Measurements from ENCODE around the gene LINC00237.

LINC00237 gene

GRCh38 chr20:21106171-21107017 is at the start of gene LINC00237:
Gene LINC00237, minus strand, starts transcription at chr20:21106358.
- no peak for TF ChIP-seq CTCF (IDR thresholded peaks at IDR 0.05; ENCODE audit: insufficient read depth, low read depth, low read length, missing control alignments)
- no peak for DNase-seq (ENCODE audit: low read depth)
- no peak within 1 kb of the TSS for H3K4me3 ChIP-seq (ENCODE audit: low read depth, low read length)

- no peak for TF ChIP-seq CTCF (IDR thresholded peaks at IDR 0.05; ENCODE audit: insufficient read depth, low read depth, low read length, missing control alignments)
- no peak overlapping the region for H3K4me3 ChIP-seq (ENCODE audit: low read depth, low read length)
- no peak for DNase-seq (ENCODE audit: low read depth)
Observed at GRCh38 chr20:21155268-21155667, 49.1 kb upstream of the LINC00237 start.

GRCh38 chr20:21154692-21155091 is 48.5 kb upstream of the LINC00237 start:
- DNase-seq (ENCODE audit: low read depth), result no peak
- TF ChIP-seq CTCF (IDR thresholded peaks at IDR 0.05; ENCODE audit: insufficient read depth, low read depth, low read length, missing control alignments), result no peak
- no peak overlapping the region for H3K4me3 ChIP-seq (ENCODE audit: low read depth, low read length)

GRCh38 chr20:21151791-21152190 is 45.6 kb upstream of the LINC00237 start:
- no peak overlapping the region for H3K4me3 ChIP-seq (ENCODE audit: low read depth, low read length)
- DNase-seq (ENCODE audit: low read depth), result no peak
- no peak for TF ChIP-seq CTCF (IDR thresholded peaks at IDR 0.05; ENCODE audit: insufficient read depth, low read depth, low read length, missing control alignments)

GRCh38 chr20:21149344-21149743 is 43.2 kb upstream of the LINC00237 start:
- no peak for TF ChIP-seq CTCF (IDR thresholded peaks at IDR 0.05; ENCODE audit: insufficient read depth, low read depth, low read length, missing control alignments)
- no peak overlapping the region for H3K4me3 ChIP-seq (ENCODE audit: low read depth, low read length)
- no peak for DNase-seq (ENCODE audit: low read depth)

- no peak for DNase-seq (ENCODE audit: low read depth)
- H3K4me3 ChIP-seq (ENCODE audit: low read depth, low read length), result no peak overlapping the region
- TF ChIP-seq CTCF (IDR thresholded peaks at IDR 0.05; ENCODE audit: insufficient read depth, low read depth, low read length, missing control alignments), result no peak
Observed at GRCh38 chr20:21147593-21147992, 41.4 kb upstream of the LINC00237 start.

GRCh38 chr20:21146215-21146614 is 40.1 kb upstream of the LINC00237 start:
- TF ChIP-seq CTCF (IDR thresholded peaks at IDR 0.05; ENCODE audit: insufficient read depth, low read depth, low read length, missing control alignments), result no peak
- no peak overlapping the region for H3K4me3 ChIP-seq (ENCODE audit: low read depth, low read length)
- DNase-seq (ENCODE audit: low read depth), result no peak

Measured in GM12865 (cell line).